Measurements from ENCODE around the gene SGSM2. TPM values are rescaled to one million over a fixed set of nuclear protein-coding genes. Genes with fewer than 3 reads are reported as not detected.

The SGSM2 gene
- total RNA-seq, 2 experiments from 2014 or later, result 65.9 to 67.8 TPM

DNA sequence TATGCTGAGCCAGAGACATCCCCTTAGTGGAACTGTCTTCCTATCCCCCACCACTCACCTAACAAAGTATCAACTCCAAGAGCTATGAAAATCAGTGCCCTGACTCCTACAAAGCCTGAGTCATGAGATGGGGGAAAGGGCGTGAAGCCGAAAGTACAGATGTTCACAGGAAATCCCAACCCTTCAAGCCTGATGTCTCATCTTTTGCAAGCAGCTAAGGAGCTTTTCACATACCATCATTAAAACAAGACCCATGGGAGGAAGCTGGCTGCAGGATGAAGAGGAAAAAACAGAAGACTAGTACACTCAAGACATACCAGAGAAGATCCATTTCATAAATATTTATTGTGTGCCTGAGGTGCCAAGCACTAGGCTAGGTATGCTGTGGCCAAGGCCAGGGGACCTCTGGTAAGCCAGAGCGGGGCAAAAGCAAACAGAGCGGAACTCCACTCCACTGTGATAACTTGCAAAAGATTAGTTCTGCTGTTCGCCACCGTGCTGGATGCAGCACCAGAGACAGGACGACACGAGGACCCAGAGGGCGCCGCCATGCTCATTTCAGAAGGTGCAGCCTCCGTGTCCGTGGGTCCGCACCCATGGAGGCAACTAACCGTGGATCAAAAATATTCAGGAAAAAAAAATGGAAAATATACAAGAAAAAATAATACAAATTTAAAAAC lies 68.1 kb downstream of the SGSM2 start:
- DNase-seq, result no peak
- no peak for ATAC-seq
- no peak overlapping the region for H3K4me3 Mint-ChIP-seq
- CTCF ChIA-PET, result interaction anchor here (1.4 to 10.7 kb wide), 3 partner anchors 11 to 23 kb away, joined by 4 to 112 read pairs (median 11); no protein-coding TSS in a partner anchor
- H3K27me3 Mint-ChIP-seq (ENCODE audit: low read depth), result no peaks in the 10 kb centered on the region
- H3K4me1 Mint-ChIP-seq (ENCODE audit: low read depth), result peaks cover 26% of the 10 kb centered on the region
- POLR2A ChIA-PET, result interaction anchor here (1.0 kb wide), 1 partner anchor 13 kb away, joined by 3 read pairs; no protein-coding TSS in a partner anchor
- no peak overlapping the region for H3K27ac Mint-ChIP-seq
- H3K9me3 Mint-ChIP-seq (ENCODE audit: insufficient read depth), result no peaks in the 10 kb centered on the region
- H3K36me3 Mint-ChIP-seq (ENCODE audit: low read depth), result no peaks in the 10 kb centered on the region

- Mint-ChIP-seq H3K4me1 (ENCODE audit: low read depth) (peaks cover 26% of the 10 kb centered on the region), H3K9me3 (ENCODE audit: insufficient read depth) (no peaks in the 10 kb centered on the region), H3K27ac (no peak overlapping the region), H3K4me3 (no peak overlapping the region), H3K36me3 (ENCODE audit: low read depth) (no peaks in the 10 kb centered on the region), H3K27me3 (ENCODE audit: low read depth) (no peaks in the 10 kb centered on the region)
- ChIA-PET CTCF (interaction anchor here (1.4 to 10.7 kb wide), 3 partner anchors 10 to 24 kb away, joined by 4 to 112 read pairs (median 24); no protein-coding TSS in a partner anchor), POLR2A (interaction anchor here (1.1 kb wide), 1 partner anchor 13 kb away, joined by 3 read pairs; no protein-coding TSS in a partner anchor)
- ATAC-seq (no peak), DNase-seq (no peak)
These were observed 69.1 kb downstream of the SGSM2 start for GRCh38 chr17:2406271-2406902.

DNA sequence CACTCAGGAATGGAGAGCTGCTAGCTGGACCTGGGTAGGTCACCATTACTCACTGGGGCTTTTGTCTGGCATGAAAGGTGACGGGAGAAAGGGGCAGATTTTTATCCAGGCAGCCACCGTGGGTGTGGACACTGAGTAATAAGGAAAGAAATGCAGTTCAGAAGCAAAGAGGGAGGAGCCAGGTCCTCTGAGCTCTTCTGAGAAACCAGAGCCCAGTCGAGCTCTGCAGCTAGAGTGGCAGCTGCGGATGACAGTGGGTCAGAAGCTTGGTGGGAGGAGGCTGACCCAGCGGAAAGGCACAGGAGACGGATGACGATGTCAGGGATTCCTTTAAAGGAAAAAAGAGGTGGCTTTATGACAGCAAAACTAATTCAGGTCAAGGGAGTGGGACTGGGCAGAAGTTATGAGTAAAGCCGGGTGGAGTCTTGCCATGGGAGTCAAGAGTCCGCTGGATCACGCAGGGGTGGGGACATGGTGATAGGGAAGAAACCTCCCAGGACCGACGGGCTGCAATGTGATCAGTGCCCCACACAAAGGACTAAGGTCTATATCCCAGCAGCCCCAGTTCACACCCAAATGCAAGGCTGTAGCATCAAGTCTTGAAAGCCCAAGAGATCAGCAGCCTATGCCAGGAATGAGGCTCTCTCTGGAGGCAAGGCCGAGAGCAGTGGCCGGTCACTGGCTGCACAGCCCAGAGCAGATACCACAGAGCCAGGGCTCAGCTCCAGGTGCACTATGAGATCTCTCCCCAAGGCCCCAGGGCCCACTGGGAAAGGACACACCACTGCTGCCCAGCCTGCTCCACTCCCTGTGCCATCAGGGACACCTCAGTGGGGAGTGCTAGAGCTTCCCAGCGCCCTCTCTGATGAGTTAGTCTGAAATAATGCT lies 69.8 kb downstream of the SGSM2 start:
- H3K9me3 Mint-ChIP-seq (ENCODE audit: insufficient read depth), result no peaks in the 10 kb centered on the region
- DNase-seq (no peak), ATAC-seq (no peak)
- no peak overlapping the region for H3K4me3 Mint-ChIP-seq
- no peaks in the 10 kb centered on the region for H3K36me3 Mint-ChIP-seq (ENCODE audit: low read depth)
- H3K27ac Mint-ChIP-seq, result peak overlapping the region; percentile 28
- CTCF ChIA-PET, result interaction anchor here (2.3 to 10.7 kb wide), 2 partner anchors 9 to 25 kb away, joined by 24 to 112 read pairs; no protein-coding TSS in a partner anchor
- POLR2A ChIA-PET, result interaction anchor here (1.1 kb wide), 1 partner anchor 13 kb away, joined by 3 read pairs; no protein-coding TSS in a partner anchor
- peaks cover 22% of the 10 kb centered on the region for H3K4me1 Mint-ChIP-seq (ENCODE audit: low read depth)
- no peaks in the 10 kb centered on the region for H3K27me3 Mint-ChIP-seq (ENCODE audit: low read depth)

DNA sequence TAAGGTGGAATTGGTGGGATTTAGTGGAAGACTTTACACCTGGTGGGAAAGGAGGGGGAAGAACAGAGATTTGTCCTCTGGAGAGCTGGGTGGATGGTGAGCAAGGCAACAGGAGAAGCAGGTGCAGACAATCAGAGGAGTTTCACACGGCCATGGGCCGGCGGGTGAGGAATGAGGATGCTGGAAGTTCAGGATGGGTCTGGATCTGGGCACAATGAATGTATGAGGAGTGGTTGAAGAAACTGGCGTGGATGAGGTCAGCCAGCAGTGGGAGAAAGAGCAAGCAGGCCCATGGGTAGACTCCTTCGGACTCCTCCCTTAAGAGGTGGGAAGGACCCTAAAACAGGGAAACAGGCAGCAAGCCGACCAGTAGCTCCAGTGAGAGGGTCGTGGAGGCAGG lies 73.7 kb downstream of the SGSM2 start:
- ChIA-PET POLR2A (interaction anchor here (1.1 to 1.6 kb wide), 3 partner anchors 9 to 29 kb away, joined by 3 to 4 read pairs (median 3); no protein-coding TSS in a partner anchor), CTCF (interaction anchor here (0.7 to 11.0 kb wide), 2 partner anchors 9 to 29 kb away, joined by 3 to 479 read pairs; no protein-coding TSS in a partner anchor)
- Mint-ChIP-seq H3K36me3 (ENCODE audit: low read depth) (no peaks in the 10 kb centered on the region), H3K4me3 (no peak overlapping the region), H3K27me3 (ENCODE audit: low read depth) (no peaks in the 10 kb centered on the region), H3K9me3 (ENCODE audit: insufficient read depth) (no peaks in the 10 kb centered on the region), H3K27ac (peak overlapping the region; percentile 12), H3K4me1 (ENCODE audit: low read depth) (peaks cover 1% of the 10 kb centered on the region)
- DNase-seq (no peak), ATAC-seq (no peak)

DNA sequence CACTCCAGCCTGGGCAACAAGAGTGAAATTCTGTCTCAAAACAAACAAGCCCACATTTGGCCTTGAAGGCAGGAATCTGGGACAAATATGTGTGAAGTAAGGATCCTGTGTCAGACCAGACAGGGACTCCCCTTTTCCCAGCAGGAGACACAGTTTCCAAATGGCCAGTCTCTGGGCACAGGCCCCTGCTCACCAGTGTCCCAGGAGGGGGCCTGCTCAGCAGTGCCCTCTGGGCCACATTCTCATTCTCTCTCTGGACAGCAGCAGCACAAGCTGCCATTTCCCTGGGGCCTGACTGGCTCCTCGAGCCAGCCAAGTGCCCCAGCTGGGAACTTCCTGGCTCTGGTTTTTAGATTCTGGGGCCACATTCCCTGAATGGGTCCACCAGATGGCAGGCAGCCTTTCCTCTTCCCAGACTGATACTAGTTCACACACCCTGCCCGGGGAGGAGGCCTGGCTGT lies 75.3 kb downstream of the SGSM2 start:
- no peak for DNase-seq
- Mint-ChIP-seq H3K27ac (no peak overlapping the region), H3K27me3 (ENCODE audit: low read depth) (no peaks in the 10 kb centered on the region), H3K4me1 (ENCODE audit: low read depth) (peaks cover 4% of the 10 kb centered on the region), H3K36me3 (ENCODE audit: low read depth) (no peaks in the 10 kb centered on the region), H3K4me3 (no peak overlapping the region), H3K9me3 (ENCODE audit: insufficient read depth) (no peaks in the 10 kb centered on the region)
- CTCF ChIA-PET, result interaction anchor here (0.9 to 11.0 kb wide), 2 partner anchors 20 to 31 kb away, joined by 3 to 479 read pairs; no protein-coding TSS in a partner anchor
- ATAC-seq, result no peak
- POLR2A ChIA-PET, result interaction anchor here (1.7 kb wide), 1 partner anchor 29 kb away, joined by 4 read pairs; no protein-coding TSS in a partner anchor

- H3K9me3 Mint-ChIP-seq (ENCODE audit: insufficient read depth), result no peaks in the 10 kb centered on the region
- ATAC-seq, result no peak
- H3K27ac Mint-ChIP-seq, result no peak overlapping the region
- CTCF ChIA-PET, result interaction anchor here (4.6 to 11.0 kb wide), 2 partner anchors 14 to 33 kb away, joined by 63 to 479 read pairs; partner anchors contain the start of gene MNT
- no peak overlapping the region for H3K4me3 Mint-ChIP-seq
- H3K27me3 Mint-ChIP-seq (ENCODE audit: low read depth), result no peaks in the 10 kb centered on the region
- H3K4me1 Mint-ChIP-seq (ENCODE audit: low read depth), result peaks cover 4% of the 10 kb centered on the region
- POLR2A ChIA-PET, result interaction anchor here (0.7 kb wide), 1 partner anchor 1748 kb away, joined by 3 read pairs; no protein-coding TSS in a partner anchor
- peaks cover 7% of the 10 kb centered on the region for H3K36me3 Mint-ChIP-seq (ENCODE audit: low read depth)
- no peak for DNase-seq
These were observed 77.3 kb downstream of the SGSM2 start for GRCh38 chr17:2414446-2415064.

DNA sequence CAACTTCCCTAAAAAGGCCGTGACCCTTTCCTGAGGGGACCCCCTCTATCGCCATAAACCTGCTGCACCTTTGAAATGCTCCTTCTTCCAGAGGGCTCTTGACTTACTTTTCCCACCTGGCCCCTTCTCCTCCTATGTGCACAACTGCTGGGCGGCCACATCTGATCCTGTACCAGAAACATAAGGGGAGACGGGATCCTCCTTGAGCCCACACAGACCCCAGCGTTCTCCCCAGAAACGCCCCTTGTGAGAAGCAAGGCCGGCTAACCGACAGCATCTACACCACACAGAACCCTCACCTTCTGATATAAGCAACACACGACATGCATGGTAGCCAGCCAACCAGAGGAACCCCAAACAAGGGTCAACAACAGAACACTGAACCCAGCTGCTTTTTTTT lies 77.8 kb downstream of the SGSM2 start:
- H3K4me1 Mint-ChIP-seq (ENCODE audit: low read depth), result peaks cover 4% of the 10 kb centered on the region

GRCh38 chr17:2416010-2416734 lies 78.9 kb downstream of the SGSM2 start:
- Mint-ChIP-seq H3K27ac (no peak overlapping the region), H3K36me3 (ENCODE audit: low read depth) (peaks cover 9% of the 10 kb centered on the region), H3K27me3 (ENCODE audit: low read depth) (no peaks in the 10 kb centered on the region), H3K9me3 (ENCODE audit: insufficient read depth) (no peaks in the 10 kb centered on the region), H3K4me1 (ENCODE audit: low read depth) (peaks cover 4% of the 10 kb centered on the region), H3K4me3 (no peak overlapping the region)
- ChIA-PET CTCF (interaction anchor here (0.6 to 11.0 kb wide), 53 partner anchors 9 to 1104 kb away, joined by 3 to 479 read pairs (median 4); partner anchors contain the start of genes HIC1, MNT and TSR1), POLR2A (interaction anchor here (0.6 to 2.5 kb wide), 5 partner anchors 24 to 378 kb away, joined by 3 to 30 read pairs (median 4); partner anchors contain the start of gene TSR1)
- peak; percentile 81 for ATAC-seq
- DNase-seq, result peak; percentile 88

More for the DNA sequence above, 77.8 kb downstream of the SGSM2 start:
- POLR2A ChIA-PET, result interaction anchor here (2.0 to 2.5 kb wide), 2 partner anchors 23 to 33 kb away, joined by 8 to 30 read pairs; no protein-coding TSS in a partner anchor
- DNase-seq (no peak), ATAC-seq (no peak)
- Mint-ChIP-seq H3K36me3 (ENCODE audit: low read depth) (peaks cover 7% of the 10 kb centered on the region), H3K9me3 (ENCODE audit: insufficient read depth) (no peaks in the 10 kb centered on the region), H3K27me3 (ENCODE audit: low read depth) (no peaks in the 10 kb centered on the region), H3K27ac (no peak overlapping the region), H3K4me3 (no peak overlapping the region)
- CTCF ChIA-PET, result interaction anchor here (1.4 to 11.0 kb wide), 16 partner anchors 8 to 394 kb away, joined by 3 to 479 read pairs (median 12); partner anchors contain the start of genes HIC1 and MNT

DNA sequence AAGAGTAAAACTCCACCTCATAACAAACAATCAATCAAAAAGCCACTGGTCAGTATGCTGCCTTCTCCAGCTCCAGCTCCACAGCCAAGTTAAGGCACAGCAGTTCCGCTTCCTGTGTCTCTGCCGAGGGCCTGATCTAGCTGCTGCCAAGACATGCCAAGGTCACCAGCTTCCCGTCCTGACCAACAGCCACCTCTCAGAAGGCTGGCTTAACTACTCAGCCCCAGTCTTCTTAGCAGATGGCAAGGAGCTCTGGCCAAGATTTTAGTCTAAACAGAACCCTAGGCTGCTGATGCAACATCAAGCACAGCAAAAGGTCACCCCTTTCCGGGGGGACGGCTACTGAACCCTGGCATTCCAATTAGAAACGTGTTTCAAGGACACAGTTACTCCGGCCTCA lies 81.3 kb downstream of the SGSM2 start:
- H3K27ac Mint-ChIP-seq, result no peak overlapping the region
- CTCF ChIA-PET, result interaction anchor here (4.5 to 11.0 kb wide), 3 partner anchors 17 to 37 kb away, joined by 53 to 479 read pairs (median 63); partner anchors contain the start of gene MNT

GRCh38 chr17:2419486-2419885 lies 82.2 kb downstream of the SGSM2 start:
- no peaks in the 10 kb centered on the region for H3K27me3 Mint-ChIP-seq (ENCODE audit: low read depth)
- CTCF ChIA-PET, result interaction anchor here (4.5 to 11.0 kb wide), 3 partner anchors 16 to 38 kb away, joined by 53 to 479 read pairs (median 63); partner anchors contain the start of gene MNT
- no peaks in the 10 kb centered on the region for H3K9me3 Mint-ChIP-seq (ENCODE audit: insufficient read depth)
- H3K4me1 Mint-ChIP-seq (ENCODE audit: low read depth), result peaks cover 4% of the 10 kb centered on the region
- DNase-seq (no peak), ATAC-seq (no peak)
- H3K27ac Mint-ChIP-seq, result no peak overlapping the region
- H3K4me3 Mint-ChIP-seq, result no peak overlapping the region
- POLR2A ChIA-PET, result no interaction called here
- H3K36me3 Mint-ChIP-seq (ENCODE audit: low read depth), result peaks cover 9% of the 10 kb centered on the region

More for the DNA sequence above, 81.3 kb downstream of the SGSM2 start:
- ATAC-seq (no peak), DNase-seq (no peak)
- POLR2A ChIA-PET, result no interaction called here
- Mint-ChIP-seq H3K4me1 (ENCODE audit: low read depth) (peaks cover 4% of the 10 kb centered on the region), H3K36me3 (ENCODE audit: low read depth) (peaks cover 9% of the 10 kb centered on the region), H3K4me3 (no peak overlapping the region), H3K27me3 (ENCODE audit: low read depth) (no peaks in the 10 kb centered on the region), H3K9me3 (ENCODE audit: insufficient read depth) (no peaks in the 10 kb centered on the region)

Measured in activated CD8-positive, alpha-beta T cell treated with anti-CD3 and anti-CD28 coated beads, Interleukin-2, amount 10 ng/mL, durations not matched to agents 7 days and 5 days (primary cell).